ENCODE measurements around the gene DYSF.

GRCh38 chr2:71602115-71602495 is 148.7 kb downstream of the DYSF start:
- TF ChIP-seq RAD21 (conservative IDR thresholded peaks at IDR 0.05) (no peak), EZH2 (IDR thresholded peaks at IDR 0.05; ENCODE audit: borderline replicate concordance, insufficient read depth, low read length, poor library complexity, severe bottlenecking) (no peak), CTCF (IDR thresholded peaks at IDR 0.05; ENCODE audit: poor library complexity, severe bottlenecking) (no peak), POLR2AphosphoS5 (IDR thresholded peaks at IDR 0.05) (no peak), EP300 (conservative IDR thresholded peaks at IDR 0.05; ENCODE audit: poor library complexity, severe bottlenecking) (no peak), SMC3 (conservative IDR thresholded peaks at IDR 0.05; ENCODE audit: poor library complexity) (no peak), TAF1 (IDR thresholded peaks at IDR 0.05; ENCODE audit: low read depth) (no peak), MXI1 (conservative IDR thresholded peaks at IDR 0.05; ENCODE audit: poor library complexity, severe bottlenecking) (no peak)

Measured in neural cell (in vitro differentiated cells).